ENCODE results near the gene PRDM16.

Gene PRDM16

GRCh38 chr1:3455670-3456448 is 386.9 kb downstream of the PRDM16 start:
- H3K36me3 ChIP-seq (ENCODE audit: control insufficient read depth in 2 of 2, insufficient read depth in 1 of 2, low read length in 2 of 2), result no peaks in the 10 kb centered on the region
- H3K27ac ChIP-seq (ENCODE audit: extremely low read depth, low read depth, low read length), result no peak overlapping the region
- no peak for TF ChIP-seq KLF9 (tag by site-specific recombination; IDR thresholded peaks at IDR 0.05; ENCODE audit: low read depth)
- TF ChIP-seq WT1 (tag by site-specific recombination; IDR thresholded peaks at IDR 0.05), result no peak
- no peak for TF ChIP-seq ZNF37A (tag by site-specific recombination; IDR thresholded peaks at IDR 0.05)
- TF ChIP-seq OVOL3 (tag by site-specific recombination; IDR thresholded peaks at IDR 0.05), result no peak
- no peak for TF ChIP-seq ZNF184 (tag by site-specific recombination; IDR thresholded peaks at IDR 0.05)
- TF ChIP-seq ZNF335 (tag by site-specific recombination; conservative IDR thresholded peaks at IDR 0.05), result no peak
- TF ChIP-seq ZNF792 (tag by site-specific recombination; IDR thresholded peaks at IDR 0.05), result no peak
- no peak for TF ChIP-seq ZNF513 (tag by site-specific recombination; IDR thresholded peaks at IDR 0.05)
- no peak for TF ChIP-seq ZNF488 (tag by site-specific recombination; IDR thresholded peaks at IDR 0.05)
- no peak overlapping the region for H3K4me3 ChIP-seq (ENCODE audit: low read depth, low read length)
- ChIA-PET CTCF (interaction anchor here (0.6 to 1.5 kb wide), 5 partner anchors 16 to 240 kb away, joined by 3 to 7 read pairs (median 6); no protein-coding TSS in a partner anchor), POLR2A (no interaction called here)
- no peaks in the 10 kb centered on the region for H3K9me3 ChIP-seq (ENCODE audit: control insufficient read depth, insufficient read depth, low read depth, low read length)
- H3K4me1 ChIP-seq (ENCODE audit: control insufficient read depth, insufficient read depth, low read length), result no peaks in the 10 kb centered on the region

GRCh38 chr1:3456449-3456963 is 387.5 kb downstream of the PRDM16 start:
- no peaks in the 10 kb centered on the region for H3K4me1 ChIP-seq (ENCODE audit: control insufficient read depth, insufficient read depth, low read length)
- ChIA-PET CTCF (interaction anchor here (1.1 to 1.5 kb wide), 2 partner anchors 15 to 34 kb away, joined by 5 to 6 read pairs; no protein-coding TSS in a partner anchor), POLR2A (no interaction called here)
- H3K9me3 ChIP-seq (ENCODE audit: control insufficient read depth, insufficient read depth, low read depth, low read length), result no peaks in the 10 kb centered on the region
- H3K36me3 ChIP-seq (ENCODE audit: control insufficient read depth in 2 of 2, insufficient read depth in 1 of 2, low read length in 2 of 2), result no peaks in the 10 kb centered on the region
- H3K27ac ChIP-seq (ENCODE audit: extremely low read depth, low read depth, low read length), result no peak overlapping the region
- no peak overlapping the region for H3K4me3 ChIP-seq (ENCODE audit: low read depth, low read length)
- TF ChIP-seq ZNF2 (tag by site-specific recombination; IDR thresholded peaks at IDR 0.05) (no peak), ZNF843 (tag by site-specific recombination; IDR thresholded peaks at IDR 0.05) (no peak)

GRCh38 chr1:3456964-3457909 is 388.2 kb downstream of the PRDM16 start:
- ChIA-PET POLR2A (no interaction called here), CTCF (interaction anchor here (1.1 to 1.5 kb wide), 2 partner anchors 14 to 34 kb away, joined by 5 to 6 read pairs; no protein-coding TSS in a partner anchor)
- no peak overlapping the region for H3K27ac ChIP-seq (ENCODE audit: extremely low read depth, low read depth, low read length)
- no peaks in the 10 kb centered on the region for H3K9me3 ChIP-seq (ENCODE audit: control insufficient read depth, insufficient read depth, low read depth, low read length)
- H3K4me3 ChIP-seq (ENCODE audit: low read depth, low read length), result no peak overlapping the region
- H3K4me1 ChIP-seq (ENCODE audit: control insufficient read depth, insufficient read depth, low read length), result no peaks in the 10 kb centered on the region
- H3K36me3 ChIP-seq (ENCODE audit: control insufficient read depth in 2 of 2, insufficient read depth in 1 of 2, low read length in 2 of 2), result no peaks in the 10 kb centered on the region
- TF ChIP-seq ZNF518A (tag by site-specific recombination; conservative IDR thresholded peaks at IDR 0.05; ENCODE audit: low read depth) (no peak), OSR2 (tag by site-specific recombination; IDR thresholded peaks at IDR 0.05) (no peak), ZNF341 (tag by site-specific recombination; IDR thresholded peaks at IDR 0.05; ENCODE audit: low read depth) (no peak), ZNF18 (tag by site-specific recombination; IDR thresholded peaks at IDR 0.05) (no peak), ZNF837 (tag by site-specific recombination; IDR thresholded peaks at IDR 0.05) (no peak), ZNF2 (tag by site-specific recombination; IDR thresholded peaks at IDR 0.05) (no peak), ZNF530 (tag by site-specific recombination; IDR thresholded peaks at IDR 0.05; ENCODE audit: low read depth) (no peak), ZNF558 (tag by site-specific recombination; IDR thresholded peaks at IDR 0.05) (no peak), ZBTB17 (tag by site-specific recombination; IDR thresholded peaks at IDR 0.05) (no peak), RBAK (tag by site-specific recombination; IDR thresholded peaks at IDR 0.05) (no peak)
